ENCODE results near the gene C16orf74. TPM values are rescaled to one million over a fixed set of nuclear protein-coding genes. Genes with fewer than 3 reads are reported as not detected.

Gene C16orf74
- total and polyA plus RNA-seq, 2 of the 8 experiments (the other 6 are each of a cell fraction or from before 2014, with no cell fraction given): 7.3 to 9.3 TPM

DNA sequence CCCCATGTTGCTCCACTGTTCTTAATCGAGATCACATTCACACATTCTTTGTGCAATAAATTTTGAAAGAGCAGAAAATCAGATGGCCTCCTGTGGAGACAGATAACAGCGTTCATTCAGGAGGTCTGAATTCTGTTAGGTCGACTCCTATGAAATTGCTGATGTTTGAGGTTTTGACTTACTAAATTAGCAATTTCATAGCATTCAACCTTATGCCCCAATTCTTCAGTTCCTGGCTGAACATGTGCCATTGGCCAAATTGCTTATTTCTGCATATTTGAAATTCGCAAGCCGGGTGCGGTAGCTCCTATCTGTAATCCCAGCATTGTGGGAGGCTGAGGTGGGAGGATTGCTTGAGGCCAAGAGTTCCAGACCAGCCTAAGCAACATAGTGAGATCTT lies 22.1 kb upstream of the C16orf74 start (continued):
- TF ChIP-seq, protein P1, sequence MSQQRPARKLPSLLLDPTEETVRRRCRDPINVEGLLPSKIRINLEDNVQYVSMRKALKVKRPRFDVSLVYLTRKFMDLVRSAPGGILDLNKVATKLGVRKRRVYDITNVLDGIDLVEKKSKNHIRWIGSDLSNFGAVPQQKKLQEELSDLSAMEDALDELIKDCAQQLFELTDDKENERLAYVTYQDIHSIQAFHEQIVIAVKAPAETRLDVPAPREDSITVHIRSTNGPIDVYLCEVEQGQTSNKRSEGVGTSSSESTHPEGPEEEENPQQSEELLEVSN (IDR thresholded peaks at IDR 0.05): no peak
- no peak for TF ChIP-seq TAF1 (IDR thresholded peaks at IDR 0.05; ENCODE audit: low read depth, low read length)
- TF ChIP-seq YY1 (IDR thresholded peaks at IDR 0.05; ENCODE audit: low read depth, low read length): no peak
